ENCODE results near the gene OAS3. TPM values are rescaled to one million over a fixed set of nuclear protein-coding genes. Genes with fewer than 3 reads are reported as not detected.

OAS3 gene
- total RNA-seq, 1 donor from 2014 or later: 4.6 TPM

- H3K4me3 Mint-ChIP-seq: no peak overlapping the region
- H3K36me3 Mint-ChIP-seq: no peaks in the 10 kb centered on the region
- DNase-seq (ENCODE audit: extremely low spot score, unreplicated experiment): no peak
- H3K27ac Mint-ChIP-seq: no peak overlapping the region
- H3K4me1 Mint-ChIP-seq (ENCODE audit: unreplicated experiment): peaks cover 10% of the 10 kb centered on the region
- H3K9me3 Mint-ChIP-seq: peaks cover 13% of the 10 kb centered on the region
- no peak for TF ChIP-seq CTCF (conservative IDR thresholded peaks at IDR 0.05)
- peaks cover 10% of the 10 kb centered on the region for H3K27me3 Mint-ChIP-seq
These were observed 9.3 kb upstream of the OAS3 start for GRCh38 chr12:112928978-112929377.

- TF ChIP-seq CTCF (conservative IDR thresholded peaks at IDR 0.05): no peak
- H3K27ac Mint-ChIP-seq: no peak overlapping the region
- peaks cover 9% of the 10 kb centered on the region for H3K4me1 Mint-ChIP-seq (ENCODE audit: unreplicated experiment)
These were observed 8.6 kb upstream of the OAS3 start for GRCh38 chr12:112929715-112930114.

GRCh38 chr12:112930350-112930749 lies 7.9 kb upstream of the OAS3 start:
- H3K27ac Mint-ChIP-seq: no peak overlapping the region
- DNase-seq (ENCODE audit: extremely low spot score, unreplicated experiment): no peak
- peaks cover 4% of the 10 kb centered on the region for H3K4me1 Mint-ChIP-seq (ENCODE audit: unreplicated experiment)
- no peak overlapping the region for H3K4me3 Mint-ChIP-seq
- H3K9me3 Mint-ChIP-seq: peaks cover 14% of the 10 kb centered on the region
- no peaks in the 10 kb centered on the region for H3K36me3 Mint-ChIP-seq
- no peak for TF ChIP-seq CTCF (conservative IDR thresholded peaks at IDR 0.05)
- peaks cover 7% of the 10 kb centered on the region for H3K27me3 Mint-ChIP-seq

More at GRCh38 chr12:112929715-112930114, 8.6 kb upstream of the OAS3 start:
- no peak for DNase-seq (ENCODE audit: extremely low spot score, unreplicated experiment)
- no peaks in the 10 kb centered on the region for H3K36me3 Mint-ChIP-seq
- H3K4me3 Mint-ChIP-seq: no peak overlapping the region
- H3K9me3 Mint-ChIP-seq: peaks cover 13% of the 10 kb centered on the region
- peaks cover 10% of the 10 kb centered on the region for H3K27me3 Mint-ChIP-seq

GRCh38 chr12:112932485-112933128 lies 5.7 kb upstream of the OAS3 start:
- Mint-ChIP-seq H3K27me3 (peaks cover 13% of the 10 kb centered on the region), H3K27ac (no peak overlapping the region), H3K4me3 (no peak overlapping the region), H3K4me1 (ENCODE audit: unreplicated experiment) (no peaks in the 10 kb centered on the region), H3K36me3 (no peaks in the 10 kb centered on the region), H3K9me3 (peaks cover 11% of the 10 kb centered on the region)
- TF ChIP-seq CTCF (conservative IDR thresholded peaks at IDR 0.05): no peak
- DNase-seq (ENCODE audit: extremely low spot score, unreplicated experiment): no peak

- Mint-ChIP-seq H3K27ac (no peak overlapping the region), H3K36me3 (no peaks in the 10 kb centered on the region), H3K4me3 (no peak overlapping the region), H3K4me1 (ENCODE audit: unreplicated experiment) (no peaks in the 10 kb centered on the region), H3K27me3 (peaks cover 13% of the 10 kb centered on the region), H3K9me3 (peaks cover 11% of the 10 kb centered on the region)
- no peak for DNase-seq (ENCODE audit: extremely low spot score, unreplicated experiment)
- TF ChIP-seq CTCF (conservative IDR thresholded peaks at IDR 0.05): no peak
These were observed 5.2 kb upstream of the OAS3 start for GRCh38 chr12:112933129-112933505.
